ENCODE data around the gene ZNRD2.

- TF ChIP-seq CTCF (IDR thresholded peaks at IDR 0.05) (no peak), POLR2A (IDR thresholded peaks at IDR 0.05) (no peak)
Measured at GRCh38 chr11:65580031-65580692, 9.9 kb downstream of the ZNRD2 start.
